H9 (cell line): Measurements from ENCODE around the gene FBN1. TPM values are rescaled to one million over a fixed set of nuclear protein-coding genes. Genes with fewer than 3 reads are reported as not detected.

Experiments
- DNase-seq: peaks from one replicate; pipeline ENCODE4 v3.0.0-alpha.2; 2017
- H2AFZ ChIP-seq: one replicate; pipeline ENCODE4 v1.6.1; 2013; ENCODE audit warnings: mild to moderate bottlenecking, low read length, control low read depth, moderate library complexity
- H2AK5ac ChIP-seq: 2 replicates; pipeline ENCODE4 v1.6.1; 2013; ENCODE audit warnings: low read length, control low read depth, mixed read lengths; ENCODE audit not compliant: insufficient read length
- H2BK120ac ChIP-seq: one replicate; pipeline ENCODE4 v1.6.1; 2013; ENCODE audit warnings: low read depth, mild to moderate bottlenecking, low read length, control low read depth, inconsistent platforms; ENCODE audit not compliant: poor library complexity, severe bottlenecking
- H2BK12ac ChIP-seq: 2 replicates; pipeline ENCODE4 v1.6.1; 2013; ENCODE audit warnings: low read length, control low read depth, mixed read lengths, low read depth; ENCODE audit not compliant: insufficient read length
- H2BK15ac ChIP-seq: 2 replicates; pipeline ENCODE4 v1.6.1; 2013; ENCODE audit warnings: low read depth, low read length, control low read depth
- H2BK20ac ChIP-seq: one replicate; pipeline ENCODE4 v1.6.1; 2013; ENCODE audit warnings: low read depth, mild to moderate bottlenecking, low read length, control low read depth, inconsistent platforms; ENCODE audit not compliant: poor library complexity, severe bottlenecking
- H2BK5ac ChIP-seq: 2 replicates; pipeline ENCODE4 v1.6.1; 2013; ENCODE audit warnings: low read length, control low read depth, mixed read lengths; ENCODE audit not compliant: insufficient read length
- H3K14ac ChIP-seq: 2 replicates; pipeline ENCODE4 v1.6.1; 2013; ENCODE audit warnings: low read length, control low read depth; ENCODE audit not compliant: insufficient read depth
- H3K18ac ChIP-seq: 2 replicates; pipeline ENCODE4 v1.6.1; 2013; ENCODE audit warnings: low read depth, mild to moderate bottlenecking, mixed read lengths, low read length, control low read depth; ENCODE audit not compliant: insufficient read length
- H3K23ac ChIP-seq: 2 replicates; pipeline ENCODE4 v1.6.1; 2013; ENCODE audit warnings: low read length, control low read depth, mixed read lengths, low read depth; ENCODE audit not compliant: insufficient read length
- H3K23me2 ChIP-seq: 2 replicates; pipeline ENCODE4 v1.6.1; 2013; ENCODE audit warnings: low read depth, mild to moderate bottlenecking, mixed read lengths, low read length, control low read depth; ENCODE audit not compliant: insufficient read length, poor library complexity, severe bottlenecking
- H3K27ac ChIP-seq: 2 replicates; pipeline ENCODE4 v1.5.1; 2013; ENCODE audit warnings: low read length, control low read depth, mixed read lengths, low read depth; ENCODE audit not compliant: insufficient read length
- H3K27me3 ChIP-seq: 2 replicates; pipeline ENCODE4 v1.6.1; 2013; ENCODE audit warnings: low read length, control low read depth, inconsistent platforms; ENCODE audit not compliant: insufficient read depth
- H3K4ac ChIP-seq: 2 replicates; pipeline ENCODE4 v1.6.1; 2013; ENCODE audit warnings: low read depth, mild to moderate bottlenecking, control low read depth, inconsistent platforms, low read length, moderate library complexity
- H3K4me1 ChIP-seq: 2 replicates; pipeline ENCODE4 v1.6.1; 2013; ENCODE audit warnings: low read length, control low read depth, inconsistent platforms; ENCODE audit not compliant: insufficient read depth
- H3K4me2 ChIP-seq: 2 replicates; pipeline ENCODE4 v1.6.1; 2013; ENCODE audit warnings: low read length, control low read depth, mixed read lengths; ENCODE audit not compliant: insufficient read length, insufficient read depth
- H3K56ac ChIP-seq: 2 replicates; pipeline ENCODE4 v1.6.1; 2013; ENCODE audit warnings: low read depth, mild to moderate bottlenecking, mixed read lengths, low read length, control low read depth; ENCODE audit not compliant: insufficient read length
- H3K79me1 ChIP-seq: 2 replicates; pipeline ENCODE4 v1.6.1; 2013; ENCODE audit warnings: low read depth, mild to moderate bottlenecking, moderate library complexity, low read length, control low read depth, inconsistent platforms; ENCODE audit not compliant: insufficient read depth, poor library complexity, severe bottlenecking
- H3K79me2 ChIP-seq: 2 replicates; pipeline ENCODE4 v1.6.1; 2013; ENCODE audit warnings: low read length, control low read depth, inconsistent platforms; ENCODE audit not compliant: insufficient read depth
- H3K9ac ChIP-seq: 2 replicates; pipeline ENCODE4 v1.6.1; 2013; ENCODE audit warnings: low read length, control low read depth, mixed read lengths; ENCODE audit not compliant: insufficient read length; ENCODE audit errors: extremely low read depth
- H3K9me3 ChIP-seq: one replicate; pipeline ENCODE4 v1.6.1; 2013; ENCODE audit warnings: low read depth, low read length, inconsistent platforms; ENCODE audit not compliant: control insufficient read depth
- H3T11ph ChIP-seq: one replicate; pipeline ENCODE4 v1.6.1; 2013; ENCODE audit warnings: mild to moderate bottlenecking, low read length, control low read depth, inconsistent platforms
- H4K20me1 ChIP-seq: one replicate; pipeline ENCODE4 v1.6.1; 2013; ENCODE audit not compliant: control insufficient read depth, insufficient read length, insufficient read depth
- H4K5ac ChIP-seq: 2 replicates; pipeline ENCODE4 v1.6.1; 2013; ENCODE audit warnings: low read depth, mild to moderate bottlenecking, mixed read lengths, low read length, control low read depth; ENCODE audit not compliant: insufficient read length
- H4K8ac ChIP-seq: replicated peaks from 2 replicates; pipeline ENCODE4 v1.6.1; 2013; ENCODE audit warnings: low read length, control low read depth, mixed read lengths, low read depth; ENCODE audit not compliant: insufficient read length
- H4K91ac ChIP-seq: 2 replicates; pipeline ENCODE4 v1.6.1; 2013; ENCODE audit warnings: low read depth, mild to moderate bottlenecking, moderate library complexity, mixed read lengths, low read length, control low read depth; ENCODE audit not compliant: insufficient read length
- H3K27ac Mint-ChIP-seq, 3 experiments: 2 replicates in 2 of 3; 3 replicates in 1 of 3; pipeline ENCODE4 v1.8.0; 2020 to 2021; ENCODE audit warnings: mixed read lengths in 3 of 3, mild to moderate bottlenecking in 1 of 3, moderate library complexity in 1 of 3
- H3K27me3 Mint-ChIP-seq: 2 replicates; pipeline ENCODE4 v1.8.0; 2021; ENCODE audit warnings: low read depth, mild to moderate bottlenecking, moderate library complexity, mixed read lengths
- H3K36me3 Mint-ChIP-seq, 3 experiments: 2 replicates in 2 of 3; 3 replicates in 1 of 3; pipeline ENCODE4 v1.8.0; 2020 to 2021; ENCODE audit warnings: low read depth in 3 of 3, mixed read lengths in 3 of 3; ENCODE audit not compliant: insufficient read depth in 1 of 3
- H3K4me1 Mint-ChIP-seq, 2 experiments: 2 replicates each; pipeline ENCODE4 v1.8.0; 2020; ENCODE audit warnings: mixed read lengths in 2 of 2
- H3K4me3 Mint-ChIP-seq, 2 experiments: 2 replicates in 1 of 2; 3 replicates in 1 of 2; pipeline ENCODE4 v1.8.0; 2020 to 2021; ENCODE audit warnings: mild to moderate bottlenecking in 2 of 2, mixed read lengths in 2 of 2, moderate library complexity in 1 of 2
- H3K9me3 Mint-ChIP-seq, 2 experiments: 2 replicates in 1 of 2; 3 replicates in 1 of 2; pipeline ENCODE4 v1.8.0; 2020; ENCODE audit warnings: mild to moderate bottlenecking in 2 of 2, mixed read lengths in 2 of 2, moderate library complexity in 1 of 2
- CTCF ChIP-seq: fragments of 200-600 bp; sonication (generic); conservative IDR thresholded peaks from 3 replicates; pipeline ENCODE4 v1.8.0; 2021; ENCODE audit warnings: antibody characterized with exemption, mild to moderate bottlenecking
- WGBS: extraction: QIAGEN DNeasy Blood & Tissue Kit; methylation state at CpG from one replicate; pipeline ENCODE4 v1.1.7; 2013; ENCODE audit warnings: missing lambda C conversion rate, low lambda C conversion rate, mixed read lengths; ENCODE audit not compliant: insufficient read length; ENCODE audit errors: extremely low coverage; 5-methylcytosine and 5-hydroxymethylcytosine counted together
- total RNA-seq: library from RNA; stranded (reverse); gene quantifications from 2 replicates; pipeline ENCODE4 v1.2.1, GENCODE V29; 2021

Gene FBN1
- total RNA-seq, 1 experiment from 2014 or later, result 3.6 TPM

DNA sequence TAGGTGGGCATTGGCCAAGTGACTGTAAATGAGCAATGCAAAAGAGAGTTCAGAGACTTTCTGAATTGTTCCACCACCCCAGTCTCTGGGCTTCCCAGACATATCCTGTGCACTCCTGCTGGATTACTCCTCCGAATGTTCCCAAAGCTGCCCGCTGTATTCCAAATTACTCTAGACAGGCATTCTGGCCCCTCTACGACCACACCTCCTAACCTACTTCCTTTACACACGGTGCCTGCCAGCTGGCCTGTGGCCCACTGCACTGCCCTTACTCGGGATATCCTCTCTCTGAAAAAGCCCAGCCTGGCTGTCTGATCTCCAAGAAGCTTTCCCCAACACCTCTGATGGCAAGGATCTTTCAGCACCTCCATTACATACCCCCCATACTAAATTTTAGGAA, 247.7 kb downstream of the FBN1 start:
- H2BK20ac ChIP-seq, result no peak overlapping the region
- WGBS, result no CpG with 5 or more reads among the region's 5 CpGs
- no peaks in the 10 kb centered on the region for H3K23me2 ChIP-seq
- H2BK5ac ChIP-seq, result no peak overlapping the region
- Mint-ChIP-seq H3K27ac (no peak overlapping the region), H3K27me3 (no peaks in the 10 kb centered on the region; the same call in 1 of the 2 replicates), H3K4me1 (no peaks in the 10 kb centered on the region), H3K9me3 (no peaks in the 10 kb centered on the region), H3K4me3 (no peak overlapping the region), H3K36me3 (no peaks in the 10 kb centered on the region)
- H3K18ac ChIP-seq, result no peak overlapping the region
- DNase-seq, result no peak
- H3K4me2 ChIP-seq, result no peak overlapping the region
- no peak overlapping the region for H4K5ac ChIP-seq
- H2BK15ac ChIP-seq, result no peak overlapping the region
- no peak overlapping the region for H3T11ph ChIP-seq
- no peak overlapping the region for H4K8ac ChIP-seq
- no peak overlapping the region for H3K23ac ChIP-seq
- no peaks in the 10 kb centered on the region for H3K9me3 ChIP-seq
- H3K4me1 ChIP-seq, result no peaks in the 10 kb centered on the region
- no peak overlapping the region for H3K4ac ChIP-seq
- no peaks in the 10 kb centered on the region for H3K79me1 ChIP-seq
- H4K20me1 ChIP-seq, result no peaks in the 10 kb centered on the region
- no peak overlapping the region for H3K9ac ChIP-seq
- H2BK12ac ChIP-seq, result no peak overlapping the region
- no peaks in the 10 kb centered on the region for H3K27me3 ChIP-seq
- H3K56ac ChIP-seq, result no peak overlapping the region
- no peak overlapping the region for H2BK120ac ChIP-seq
- no peak overlapping the region for H2AK5ac ChIP-seq
- H3K27ac ChIP-seq, result no peak overlapping the region
- no peak overlapping the region for H2AFZ ChIP-seq
- no peak for TF ChIP-seq CTCF
- H3K14ac ChIP-seq, result no peak overlapping the region
- H4K91ac ChIP-seq, result no peak overlapping the region
- no peaks in the 10 kb centered on the region for H3K79me2 ChIP-seq
